RPMI8226 (cell line): ENCODE measurements around the gene ALLC.
"Not testable (repeated sequence)": the region's sequence is repeated elsewhere in the genome, so short reads cannot be mapped to it uniquely, and the experiment has no call there.

Source experiments
- DNase-seq: peaks from one replicate; pipeline ENCODE4 v3.0.0-alpha.2; 2015

ALLC gene

GRCh38 chr2:3656762-3657721 lies 958 bp upstream of the ALLC start:
- no peak for DNase-seq

GRCh38 chr2:3659447-3660432 lies 1.7 kb downstream of the ALLC start:
- no peak for DNase-seq

GRCh38 chr2:3660640-3661039 lies 2.6 kb downstream of the ALLC start:
- not testable (repeated sequence) for DNase-seq

GRCh38 chr2:3661149-3661660 lies 3.2 kb downstream of the ALLC start:
- no peak for DNase-seq

GRCh38 chr2:3662239-3662638 lies 4.2 kb downstream of the ALLC start:
- DNase-seq, result no peak

GRCh38 chr2:3664118-3664517 lies 6.1 kb downstream of the ALLC start:
- DNase-seq, result no peak

GRCh38 chr2:3664925-3665324 lies 6.9 kb downstream of the ALLC start:
- DNase-seq, result no peak

GRCh38 chr2:3665886-3666612 lies 8.0 kb downstream of the ALLC start:
- DNase-seq, result no peak

- DNase-seq, result no peak
Measured at GRCh38 chr2:3666613-3666975, 8.6 kb downstream of the ALLC start.

- peak; percentile 35 for DNase-seq
Measured at GRCh38 chr2:3667151-3667631, 9.2 kb downstream of the ALLC start.

GRCh38 chr2:3669656-3670055 lies 11.7 kb downstream of the ALLC start:
- DNase-seq, result no peak

- DNase-seq, result no peak
Measured at GRCh38 chr2:3670376-3670775, 12.4 kb downstream of the ALLC start.

GRCh38 chr2:3670941-3671340 lies 12.9 kb downstream of the ALLC start:
- DNase-seq, result no peak

GRCh38 chr2:3672861-3673678 lies 15.1 kb downstream of the ALLC start:
- peak; percentile 35 for DNase-seq

GRCh38 chr2:3674066-3674845 lies 16.3 kb downstream of the ALLC start:
- no peak for DNase-seq

- DNase-seq, result no peak
Measured at GRCh38 chr2:3675687-3676086, 17.7 kb downstream of the ALLC start.

GRCh38 chr2:3677436-3677835 lies 19.4 kb downstream of the ALLC start:
- DNase-seq, result no peak

GRCh38 chr2:3678212-3678611 lies 20.2 kb downstream of the ALLC start:
- no peak for DNase-seq

GRCh38 chr2:3679180-3679579 lies 21.2 kb downstream of the ALLC start:
- DNase-seq, result no peak

GRCh38 chr2:3679616-3680393 lies 21.8 kb downstream of the ALLC start:
- DNase-seq, result no peak
